ENCODE data around the gene PIWIL4. TPM values are rescaled to one million over a fixed set of nuclear protein-coding genes. Genes with fewer than 3 reads are reported as not detected.

The PIWIL4 gene
- total RNA-seq, 1 donor from 2014 or later: 1.8 TPM

GRCh38 chr11:94576306-94576705, 9.1 kb downstream of the PIWIL4 start:
- DNase-seq (ENCODE audit: low spot score): no peak
- intact Hi-C loops (cut with DNase I): no loop called here

GRCh38 chr11:94577841-94578240, 10.7 kb downstream of the PIWIL4 start:
- no peak for DNase-seq (ENCODE audit: low spot score)
- intact Hi-C loops (cut with DNase I): no loop called here

GRCh38 chr11:94581926-94582325, 14.8 kb downstream of the PIWIL4 start:
- DNase-seq (ENCODE audit: low spot score): no peak
- intact Hi-C loops (cut with DNase I): no loop called here

GRCh38 chr11:94583213-94583865, 16.2 kb downstream of the PIWIL4 start:
- intact Hi-C loops (cut with DNase I): no loop called here
- DNase-seq (ENCODE audit: low spot score): no peak

GRCh38 chr11:94583866-94584500, 16.8 kb downstream of the PIWIL4 start:
- intact Hi-C loops (cut with DNase I): no loop called here
- DNase-seq (ENCODE audit: low spot score): no peak

GRCh38 chr11:94584978-94585377, 17.8 kb downstream of the PIWIL4 start:
- intact Hi-C loops (cut with DNase I): no loop called here

GRCh38 chr11:94585399-94585798, 18.2 kb downstream of the PIWIL4 start:
- intact Hi-C loops (cut with DNase I): no loop called here

More at GRCh38 chr11:94584978-94585377, 17.8 kb downstream of the PIWIL4 start:
- DNase-seq (ENCODE audit: low spot score): no peak

GRCh38 chr11:94586546-94586945, 19.4 kb downstream of the PIWIL4 start:
- intact Hi-C loops (cut with DNase I): no loop called here
- no peak for DNase-seq (ENCODE audit: low spot score)

More at GRCh38 chr11:94585399-94585798, 18.2 kb downstream of the PIWIL4 start:
- no peak for DNase-seq (ENCODE audit: low spot score)

- DNase-seq (ENCODE audit: low spot score): no peak
- intact Hi-C loops (cut with DNase I): no loop called here
Observed at GRCh38 chr11:94586978-94587377, 19.8 kb downstream of the PIWIL4 start.

- DNase-seq (ENCODE audit: low spot score): no peak
- intact Hi-C loops (cut with DNase I): no loop called here
Observed at GRCh38 chr11:94588366-94588942, 21.3 kb downstream of the PIWIL4 start.

- intact Hi-C loops (cut with DNase I): no loop called here
- DNase-seq (ENCODE audit: low spot score): no peak
Observed at GRCh38 chr11:94590352-94591041, 23.3 kb downstream of the PIWIL4 start.

- DNase-seq (ENCODE audit: low spot score): no peak
- intact Hi-C loops (cut with DNase I): no loop called here
Observed at GRCh38 chr11:94593030-94593429, 25.9 kb downstream of the PIWIL4 start.

GRCh38 chr11:94595076-94595475, 27.9 kb downstream of the PIWIL4 start:
- intact Hi-C loops (cut with DNase I): loop anchor here (5.0 kb wide), 1 partner anchor 73 kb away; no protein-coding TSS in a partner anchor

GRCh38 chr11:94597896-94598295, 30.7 kb downstream of the PIWIL4 start:
- intact Hi-C loops (cut with DNase I): loop anchor here (5.0 kb wide), 1 partner anchor 76 kb away; no protein-coding TSS in a partner anchor
- DNase-seq (ENCODE audit: low spot score): no peak

More at GRCh38 chr11:94595076-94595475, 27.9 kb downstream of the PIWIL4 start:
- no peak for DNase-seq (ENCODE audit: low spot score)

- DNase-seq (ENCODE audit: low spot score): no peak
- intact Hi-C loops (cut with DNase I): loop anchor here (5.0 kb wide), 1 partner anchor 77 kb away; no protein-coding TSS in a partner anchor
Observed at GRCh38 chr11:94599510-94599909, 32.3 kb downstream of the PIWIL4 start.

GRCh38 chr11:94602430-94603372, 35.5 kb downstream of the PIWIL4 start:
- peak; percentile 82 for DNase-seq (ENCODE audit: low spot score)
- intact Hi-C loops (cut with DNase I): loop anchor here (10.0 kb wide), 1 partner anchor 708 kb away; no protein-coding TSS in a partner anchor

- intact Hi-C loops (cut with DNase I): loop anchor here (10.0 kb wide), 1 partner anchor 709 kb away; no protein-coding TSS in a partner anchor
- no peak for DNase-seq (ENCODE audit: low spot score)
Observed at GRCh38 chr11:94603587-94603986, 36.4 kb downstream of the PIWIL4 start.

- intact Hi-C loops (cut with DNase I): loop anchor here (10.0 kb wide), 1 partner anchor 710 kb away; no protein-coding TSS in a partner anchor
- DNase-seq (ENCODE audit: low spot score): no peak
Observed at GRCh38 chr11:94604482-94604881, 37.3 kb downstream of the PIWIL4 start.

GRCh38 chr11:94613120-94613519, 46.0 kb downstream of the PIWIL4 start:
- DNase-seq (ENCODE audit: low spot score): no peak
- intact Hi-C loops (cut with DNase I): no loop called here

Data from cardiac septum (tissue), 1 donor.